Esophagus muscularis mucosa (tissue), 4 donors: ENCODE measurements around the gene EIF3L.

Experiments used
- CTCF ChIP-seq, 3 experiments: fragments of 200-600 bp in 2 of 3; fragments of 450-650 bp in 1 of 3; sonication (generic) in 2 of 3; IDR thresholded peaks; one replicate each; pipeline ENCODE4 v1.5.1; 2017 to 2019; ENCODE audit warnings: antibody characterized with exemption in 3 of 3, mild to moderate bottlenecking in 2 of 3, moderate library complexity in 1 of 3
- EP300 ChIP-seq: sonication (generic); formaldehyde crosslinking; IDR thresholded peaks from one replicate; pipeline ENCODE4 v1.6.1; 2017; ENCODE audit warnings: antibody characterized with exemption
- POLR2AphosphoS5 ChIP-seq, 2 donors: sonication (generic); formaldehyde crosslinking; IDR thresholded peaks; one replicate each; pipeline ENCODE4 v1.6.1; 2017; ENCODE audit warnings: antibody characterized with exemption in 2 of 2

- no peak for TF ChIP-seq EP300
- TF ChIP-seq CTCF (IDR thresholded peaks at IDR 0.05) = no peak
- TF ChIP-seq POLR2AphosphoS5 (IDR thresholded peaks at IDR 0.05) = no peak
Observed at GRCh38 chr22:37916311-37916710, 67.1 kb downstream of the EIF3L start.
